Liver (tissue), 9 donors: Measurements from ENCODE around the gene DMP1. TPM values are rescaled to one million over a fixed set of nuclear protein-coding genes. Genes with fewer than 3 reads are reported as not detected.

Experiments
- DNase-seq: peaks from one replicate; pipeline ENCODE4 v3.0.0-alpha.2; 2017; ENCODE audit warnings: low spot score
- H3K27ac ChIP-seq, 2 donors: one replicate each; pipeline ENCODE4 v1.7.0; 2013; ENCODE audit warnings: inconsistent platforms in 2 of 2, low read length in 2 of 2, control low read depth in 1 of 2, low read depth in 1 of 2, mild to moderate bottlenecking in 1 of 2
- H3K27me3 ChIP-seq, 4 donors: one replicate each; pipeline versions ENCODE4 v1.6.1 to v1.7.0; 2013; ENCODE audit warnings: low read length in 3 of 4, inconsistent platforms in 1 of 4, mild to moderate bottlenecking in 1 of 4, moderate library complexity in 1 of 4; ENCODE audit not compliant: control insufficient read depth in 4 of 4, insufficient read depth in 4 of 4
- H3K36me3 ChIP-seq, 4 donors: one replicate each; pipeline versions ENCODE4 v1.6.1 to v1.7.0; 2013; ENCODE audit warnings: low read length in 3 of 4, mild to moderate bottlenecking in 3 of 4, low read depth in 1 of 4, moderate library complexity in 1 of 4; ENCODE audit not compliant: control insufficient read depth in 4 of 4, insufficient read depth in 3 of 4
- H3K4me1 ChIP-seq, 4 donors: one replicate each; pipeline versions ENCODE4 v1.6.1 to v1.7.0; 2013; ENCODE audit warnings: low read length in 3 of 4, mild to moderate bottlenecking in 3 of 4, moderate library complexity in 1 of 4; ENCODE audit not compliant: control insufficient read depth in 4 of 4, insufficient read depth in 4 of 4
- H3K4me3 ChIP-seq, 3 donors: one replicate each; pipeline versions ENCODE4 v1.6.1 to v1.7.0; 2013; ENCODE audit warnings: low read length in 3 of 3, control low read depth in 1 of 3, low read depth in 1 of 3, mild to moderate bottlenecking in 1 of 3
- H3K9ac ChIP-seq, 2 donors: one replicate each; pipeline ENCODE4 v1.7.0; 2013; ENCODE audit warnings: low read length in 2 of 2, mild to moderate bottlenecking in 2 of 2, moderate library complexity in 2 of 2, control low read depth in 1 of 2, low read depth in 1 of 2
- H3K9me3 ChIP-seq, 4 donors: one replicate each; pipeline versions ENCODE4 v1.6.1 to v1.7.0; 2013; ENCODE audit warnings: low read length in 3 of 4; ENCODE audit not compliant: control insufficient read depth in 4 of 4
- ATF3 ChIP-seq: IDR thresholded peaks from 2 replicates; pipeline ENCODE4 v1.6.1; 2016; ENCODE audit warnings: antibody characterized with exemption
- CTCF ChIP-seq: fragments of 150-350 bp; IDR thresholded peaks from 2 replicates; pipeline ENCODE4 v1.5.1; 2017; ENCODE audit warnings: improper control_type of control experiment, low read depth, low read length; ENCODE audit not compliant: missing input control
- EGR1 ChIP-seq, 2 donors: IDR thresholded peaks; 2 replicates each; pipeline ENCODE4 v1.6.1; 2016 to 2018; ENCODE audit warnings: antibody characterized with exemption in 2 of 2, low read depth in 2 of 2
- FOXA1 ChIP-seq: IDR thresholded peaks from 2 replicates; pipeline ENCODE4 v1.6.1; 2016; ENCODE audit warnings: antibody characterized with exemption
- FOXA2 ChIP-seq: IDR thresholded peaks from 2 replicates; pipeline ENCODE4 v1.6.1; 2016; ENCODE audit warnings: antibody characterized with exemption
- GABPA ChIP-seq, 2 donors: IDR thresholded peaks in 1 of 2; conservative IDR thresholded peaks in 1 of 2; 2 replicates each; pipeline ENCODE4 v1.6.1; 2016; ENCODE audit warnings: antibody characterized with exemption in 2 of 2, mild to moderate bottlenecking in 1 of 2, moderate library complexity in 1 of 2
- HNF4A ChIP-seq, 2 donors: conservative IDR thresholded peaks; 2 replicates each; pipeline ENCODE4 v1.6.1; 2016; ENCODE audit warnings: antibody characterized with exemption in 2 of 2, mild to moderate bottlenecking in 2 of 2
- HNF4G ChIP-seq: IDR thresholded peaks from 2 replicates; pipeline ENCODE4 v1.6.1; 2016; ENCODE audit warnings: antibody characterized with exemption
- JUND ChIP-seq, 2 donors: IDR thresholded peaks; 2 replicates each; pipeline ENCODE4 v1.6.1; 2016; ENCODE audit warnings: antibody characterized with exemption in 2 of 2
- MAX ChIP-seq: IDR thresholded peaks from 2 replicates; pipeline ENCODE4 v1.6.1; 2016; ENCODE audit warnings: antibody characterized with exemption
- NR2F2 ChIP-seq: IDR thresholded peaks from 2 replicates; pipeline ENCODE4 v1.6.1; 2016; ENCODE audit warnings: antibody characterized with exemption
- RAD21 ChIP-seq, 2 donors: IDR thresholded peaks; 2 replicates each; pipeline ENCODE4 v1.6.1; 2016; ENCODE audit warnings: antibody characterized with exemption in 2 of 2, mild to moderate bottlenecking in 2 of 2
- REST ChIP-seq: IDR thresholded peaks from 2 replicates; pipeline ENCODE4 v1.6.1; 2016; ENCODE audit warnings: antibody characterized with exemption, mild to moderate bottlenecking
- RXRA ChIP-seq, 2 donors: IDR thresholded peaks; 2 replicates each; pipeline ENCODE4 v1.6.1; 2017 to 2018; ENCODE audit warnings: antibody characterized with exemption in 2 of 2, mild to moderate bottlenecking in 1 of 2
- SP1 ChIP-seq: IDR thresholded peaks from 2 replicates; pipeline ENCODE4 v1.6.1; 2018; ENCODE audit warnings: antibody characterized with exemption, mild to moderate bottlenecking
- TAF1 ChIP-seq: conservative IDR thresholded peaks from 2 replicates; pipeline ENCODE4 v1.6.1; 2016; ENCODE audit warnings: antibody characterized with exemption, mild to moderate bottlenecking
- YY1 ChIP-seq: IDR thresholded peaks from 2 replicates; pipeline ENCODE4 v1.6.1; 2016; ENCODE audit warnings: antibody characterized with exemption, mild to moderate bottlenecking
- ZBTB33 ChIP-seq: IDR thresholded peaks from 2 replicates; pipeline ENCODE4 v1.6.1; 2016; ENCODE audit warnings: antibody characterized with exemption
- WGBS: extraction: QIAGEN DNeasy Blood & Tissue Kit; methylation state at CpG from one replicate; pipeline ENCODE4 v1.1.7; 2013; 5-methylcytosine and 5-hydroxymethylcytosine counted together
- polyA plus RNA-seq, 2 donors: library from polyadenylated mRNA; stranded (reverse) in 1 of 2; unstranded in 1 of 2; fragments of 200-250 nt in 1 of 2; fragments of >200 nt in 1 of 2; fragmentation: Nextera tagmentation in 1 of 2; extraction: Ambion mirVana in 1 of 2; gene quantifications; one replicate each; pipeline versions ENCODE4 v1.2.1 to v1.2.3, GENCODE V29; 2013 to 2015
- total RNA-seq, 2 donors: library from RNA; depleted of rRNA; stranded (reverse); fragments of >200 nt; gene quantifications; one replicate each; pipeline ENCODE4 v1.2.3, GENCODE V29; 2014
- donor health status: healthy.
- donor health status: healthy.
- donor health status: healthy.
- donor health status: healthy.
- donor health status: healthy.

DMP1 gene
- total and polyA plus RNA-seq, 4 donors: not detected

GRCh38 chr4:87631668-87632067, 18.4 kb upstream of the DMP1 start:
- H3K4me3 ChIP-seq: no peak overlapping the region
- TF ChIP-seq CTCF (no peak), MAX (no peak), TAF1 (no peak), SP1 (no peak), REST (no peak), NR2F2 (no peak), JUND (IDR thresholded peaks at IDR 0.05) (no peak), HNF4A (conservative IDR thresholded peaks at IDR 0.05) (no peak), GABPA (IDR thresholded peaks at IDR 0.05 in 1 of 2, conservative IDR thresholded peaks at IDR 0.05 in 1 of 2) (no peak), ATF3 (no peak), YY1 (no peak), RXRA (IDR thresholded peaks at IDR 0.05) (no peak), HNF4G (no peak), FOXA2 (no peak), EGR1 (IDR thresholded peaks at IDR 0.05; ENCODE audit: low read depth in 2 of 2) (no peak), FOXA1 (no peak)
- no peak overlapping the region for H3K9ac ChIP-seq
- no peak overlapping the region for H3K27ac ChIP-seq
- no peaks in the 10 kb centered on the region for H3K27me3 ChIP-seq
- no peak for DNase-seq
- no peaks in the 10 kb centered on the region for H3K36me3 ChIP-seq
- no peaks in the 10 kb centered on the region for H3K4me1 ChIP-seq
- no peaks in the 10 kb centered on the region for H3K9me3 ChIP-seq

- no peak overlapping the region for H3K4me3 ChIP-seq
- no peaks in the 10 kb centered on the region for H3K4me1 ChIP-seq
- H3K36me3 ChIP-seq: no peaks in the 10 kb centered on the region
- H3K9me3 ChIP-seq: no peaks in the 10 kb centered on the region
- no peak overlapping the region for H3K27ac ChIP-seq
- H3K9ac ChIP-seq: no peak overlapping the region
- no peaks in the 10 kb centered on the region for H3K27me3 ChIP-seq
- DNase-seq: no peak
- 89% methylated on average over 1 of the region's 1 CpG for WGBS
- TF ChIP-seq YY1 (no peak), NR2F2 (no peak), RAD21 (IDR thresholded peaks at IDR 0.05) (no peak), HNF4G (no peak), GABPA (IDR thresholded peaks at IDR 0.05 in 1 of 2, conservative IDR thresholded peaks at IDR 0.05 in 1 of 2) (no peak), ATF3 (no peak), RXRA (IDR thresholded peaks at IDR 0.05) (no peak), HNF4A (conservative IDR thresholded peaks at IDR 0.05) (no peak), TAF1 (no peak), FOXA2 (no peak), JUND (IDR thresholded peaks at IDR 0.05) (no peak), ZBTB33 (no peak), MAX (no peak), CTCF (no peak), FOXA1 (no peak), EGR1 (IDR thresholded peaks at IDR 0.05; ENCODE audit: low read depth in 2 of 2) (no peak), SP1 (no peak)
These were observed 17.6 kb upstream of the DMP1 start for GRCh38 chr4:87632469-87632868.
